Activated T-cell treated with anti-CD3 and anti-CD28 coated beads, Interleukin-2, amount 50 U/mL, for 4 hours (primary cell): ENCODE results near the gene WDFY3. TPM values are rescaled to one million over a fixed set of nuclear protein-coding genes. Genes with fewer than 3 reads are reported as not detected.

Experiments
- ATAC-seq, 2 donors: fragments of 200-7000 bp; cut with Tn5 transposase; one replicate each; pipeline ENCODE4 v1.10.0; 2021
- DNase-seq: peaks from one replicate; pipeline ENCODE4 v3.0.0-alpha.2; 2020
- H3K27me3 Mint-ChIP-seq: one replicate; pipeline ENCODE4 v1.8.0; 2021; ENCODE audit warnings: low read depth, mixed read lengths
- H3K36me3 Mint-ChIP-seq: one replicate; pipeline ENCODE4 v1.8.0; 2022; ENCODE audit warnings: mixed read lengths; ENCODE audit not compliant: insufficient read depth
- H3K4me1 Mint-ChIP-seq: one replicate; pipeline ENCODE4 v1.8.0; 2021; ENCODE audit warnings: low read depth, mixed read lengths
- H3K4me3 Mint-ChIP-seq: one replicate; pipeline ENCODE4 v1.8.0; 2021; ENCODE audit warnings: mild to moderate bottlenecking, moderate library complexity, mixed read lengths
- H3K9me3 Mint-ChIP-seq: one replicate; pipeline ENCODE4 v1.8.0; 2021; ENCODE audit warnings: mixed read lengths
- total RNA-seq, 3 donors: library from RNA; stranded (reverse); gene quantifications; one replicate each; pipeline ENCODE4 v1.2.1, GENCODE V29; 2021

WDFY3 gene
- total RNA-seq, 3 donors from 2014 or later = 0.30 to 0.74 (median 0.30) TPM

- H3K27me3 Mint-ChIP-seq = peaks cover 40% of the 10 kb centered on the region
- DNase-seq (no peak), ATAC-seq (no peak)
- H3K36me3 Mint-ChIP-seq = peaks cover 1% of the 10 kb centered on the region
- no peaks in the 10 kb centered on the region for H3K9me3 Mint-ChIP-seq
- peak overlapping the region; percentile 42 for H3K4me3 Mint-ChIP-seq
- H3K4me1 Mint-ChIP-seq = peaks cover 10% of the 10 kb centered on the region
Measured at GRCh38 chr4:84964995-84965552, 1.4 kb downstream of the WDFY3 start.

DNA sequence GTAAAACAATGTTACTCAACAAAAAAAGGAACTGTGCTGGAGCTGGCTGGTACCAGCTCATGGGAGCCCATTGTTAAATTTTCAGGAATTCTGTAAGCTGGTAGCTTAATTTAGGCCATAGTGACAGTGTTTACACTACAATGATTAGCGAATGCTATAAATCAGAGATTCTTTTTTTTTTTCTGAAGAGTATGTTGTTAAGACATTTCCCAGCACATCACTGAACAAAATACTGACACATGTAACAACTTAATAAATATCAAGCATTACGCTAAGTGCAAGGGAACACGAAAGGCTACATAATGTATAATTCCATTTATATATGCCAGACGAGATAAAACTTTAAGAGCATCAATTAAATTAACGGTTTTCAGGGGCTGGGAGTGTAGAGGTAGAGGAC lies 4.4 kb downstream of the WDFY3 start:
- peaks cover 1% of the 10 kb centered on the region for H3K36me3 Mint-ChIP-seq
- H3K4me3 Mint-ChIP-seq = no peak overlapping the region
- H3K27me3 Mint-ChIP-seq = peaks cover 29% of the 10 kb centered on the region
- no peaks in the 10 kb centered on the region for H3K9me3 Mint-ChIP-seq
- ATAC-seq = no peak
- no peak for DNase-seq
- H3K4me1 Mint-ChIP-seq = peaks cover 7% of the 10 kb centered on the region

DNA sequence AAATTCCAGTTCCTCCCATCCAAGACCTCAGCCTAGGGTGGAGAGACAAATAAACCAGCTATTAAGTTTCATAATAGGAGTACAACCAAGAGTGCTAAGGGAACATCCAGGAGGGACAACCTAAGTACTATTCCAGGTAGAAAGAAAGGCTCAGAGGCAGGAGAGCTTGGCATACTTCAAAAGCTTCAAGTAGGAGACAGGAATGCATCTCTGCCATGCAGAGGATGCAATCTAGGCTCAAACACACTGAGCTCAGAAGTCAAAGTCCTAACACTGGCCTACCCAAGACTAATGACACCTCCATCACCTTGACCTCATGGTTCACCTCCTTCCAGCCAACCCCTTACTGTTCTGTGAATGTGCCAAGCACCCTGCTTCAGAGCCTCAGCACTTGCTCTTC lies 8.1 kb downstream of the WDFY3 start:
- Mint-ChIP-seq H3K4me3 (no peak overlapping the region), H3K4me1 (no peaks in the 10 kb centered on the region), H3K9me3 (no peaks in the 10 kb centered on the region), H3K27me3 (peaks cover 9% of the 10 kb centered on the region), H3K36me3 (peaks cover 1% of the 10 kb centered on the region)
- ATAC-seq (no peak), DNase-seq (no peak)

DNA sequence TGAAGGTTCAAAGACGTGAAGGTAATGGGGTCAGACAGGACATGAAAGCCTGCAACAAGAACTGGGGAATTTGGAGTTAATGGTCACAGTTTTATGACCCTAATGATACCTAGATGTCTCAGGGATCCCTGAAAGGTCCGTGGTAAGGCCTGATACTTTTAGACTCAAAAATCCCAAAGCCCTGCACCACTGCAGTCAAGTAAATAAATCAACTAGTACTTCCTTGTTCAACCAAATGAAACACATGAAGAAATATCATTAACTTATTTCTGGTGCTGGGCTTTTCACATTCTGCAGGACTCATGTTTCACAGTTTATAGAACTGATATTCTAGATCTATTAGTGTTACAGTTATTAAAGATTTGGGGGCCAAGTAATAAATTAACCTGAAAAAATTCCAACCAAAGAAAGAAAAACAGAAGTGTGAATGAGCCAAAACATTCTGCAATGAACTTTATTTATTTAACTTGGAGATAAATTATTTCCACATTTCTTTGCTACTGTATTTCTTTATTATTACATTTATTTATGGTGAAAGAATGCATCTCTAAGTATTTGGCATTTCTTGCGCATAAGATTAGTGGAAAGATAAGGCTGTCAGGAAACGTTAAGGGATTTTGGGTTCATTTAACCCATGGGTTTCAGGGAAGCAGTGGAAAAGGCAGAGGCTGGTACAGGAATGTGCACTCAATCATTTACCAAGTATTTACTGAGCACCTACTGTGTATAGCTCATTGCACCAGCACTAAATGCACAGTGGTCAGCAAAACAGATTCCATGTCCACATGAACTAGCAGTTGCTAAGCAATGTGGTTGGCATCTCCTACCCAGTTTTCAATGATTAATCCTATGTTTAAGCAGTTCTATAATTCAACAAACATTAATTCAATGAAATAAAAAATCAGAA lies 8.7 kb downstream of the WDFY3 start:
- H3K36me3 Mint-ChIP-seq = peaks cover 1% of the 10 kb centered on the region
- no peaks in the 10 kb centered on the region for H3K4me1 Mint-ChIP-seq
- H3K9me3 Mint-ChIP-seq = no peaks in the 10 kb centered on the region
- ATAC-seq (no peak), DNase-seq (no peak)
- no peak overlapping the region for H3K4me3 Mint-ChIP-seq
- H3K27me3 Mint-ChIP-seq = peaks cover 6% of the 10 kb centered on the region

DNA sequence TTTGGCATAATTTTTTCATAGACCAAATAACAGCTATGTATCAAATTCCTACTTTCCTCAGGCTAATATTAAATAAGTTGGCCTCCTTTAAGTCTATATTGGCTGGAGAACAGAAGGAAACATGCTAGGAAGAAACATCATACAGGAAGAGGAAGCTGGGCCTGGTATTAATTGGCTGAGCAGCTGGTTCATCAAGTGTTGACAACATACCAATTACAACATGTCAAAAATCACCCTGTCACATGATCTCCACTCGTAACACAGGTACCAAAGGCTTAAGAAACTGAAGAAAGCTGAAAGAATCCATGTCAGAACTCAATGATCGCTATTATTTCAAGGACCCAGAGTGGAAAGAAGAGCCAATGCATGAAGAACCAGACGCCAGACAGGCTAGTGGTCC lies 10.5 kb downstream of the WDFY3 start:
- ATAC-seq (no peak), DNase-seq (no peak)
- H3K36me3 Mint-ChIP-seq = no peaks in the 10 kb centered on the region
- no peaks in the 10 kb centered on the region for H3K4me1 Mint-ChIP-seq
- H3K27me3 Mint-ChIP-seq = peaks cover 2% of the 10 kb centered on the region
- no peak overlapping the region for H3K4me3 Mint-ChIP-seq
- H3K9me3 Mint-ChIP-seq = no peaks in the 10 kb centered on the region

GRCh38 chr4:84954982-84955567 lies 11.4 kb downstream of the WDFY3 start:
- Mint-ChIP-seq H3K4me3 (no peak overlapping the region), H3K36me3 (no peaks in the 10 kb centered on the region), H3K27me3 (no peaks in the 10 kb centered on the region), H3K9me3 (no peaks in the 10 kb centered on the region), H3K4me1 (no peaks in the 10 kb centered on the region)
- ATAC-seq = no peak
- DNase-seq = no peak

DNA sequence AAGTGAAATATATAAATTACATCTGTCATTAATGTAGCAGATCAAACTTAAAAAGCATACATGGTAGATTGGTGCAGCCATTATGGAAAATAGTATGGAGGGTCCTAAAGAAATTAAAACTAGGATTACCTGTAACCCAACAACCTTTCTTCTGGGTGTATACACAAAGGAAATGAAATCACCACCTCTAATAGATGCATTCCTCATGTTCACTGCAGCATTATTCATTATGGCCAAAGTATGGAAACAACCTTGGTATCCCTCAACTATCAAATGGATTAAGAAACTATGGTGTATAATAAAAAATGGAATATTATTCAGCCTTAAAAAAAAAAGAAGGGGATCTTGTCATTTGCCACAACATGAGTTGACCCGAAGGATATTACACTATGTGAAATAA lies 13.7 kb downstream of the WDFY3 start:
- Mint-ChIP-seq H3K9me3 (no peaks in the 10 kb centered on the region), H3K27me3 (no peaks in the 10 kb centered on the region), H3K4me3 (no peak overlapping the region)

GRCh38 chr4:84952004-84952403 lies 14.5 kb downstream of the WDFY3 start:
- no peak overlapping the region for H3K4me3 Mint-ChIP-seq
- H3K4me1 Mint-ChIP-seq = no peaks in the 10 kb centered on the region
- DNase-seq (no peak), ATAC-seq (no peak)
- no peaks in the 10 kb centered on the region for H3K27me3 Mint-ChIP-seq
- H3K9me3 Mint-ChIP-seq = no peaks in the 10 kb centered on the region
- H3K36me3 Mint-ChIP-seq = no peaks in the 10 kb centered on the region

More for the DNA sequence above, 13.7 kb downstream of the WDFY3 start:
- no peak for ATAC-seq
- Mint-ChIP-seq H3K4me1 (no peaks in the 10 kb centered on the region), H3K36me3 (no peaks in the 10 kb centered on the region)
- no peak for DNase-seq

DNA sequence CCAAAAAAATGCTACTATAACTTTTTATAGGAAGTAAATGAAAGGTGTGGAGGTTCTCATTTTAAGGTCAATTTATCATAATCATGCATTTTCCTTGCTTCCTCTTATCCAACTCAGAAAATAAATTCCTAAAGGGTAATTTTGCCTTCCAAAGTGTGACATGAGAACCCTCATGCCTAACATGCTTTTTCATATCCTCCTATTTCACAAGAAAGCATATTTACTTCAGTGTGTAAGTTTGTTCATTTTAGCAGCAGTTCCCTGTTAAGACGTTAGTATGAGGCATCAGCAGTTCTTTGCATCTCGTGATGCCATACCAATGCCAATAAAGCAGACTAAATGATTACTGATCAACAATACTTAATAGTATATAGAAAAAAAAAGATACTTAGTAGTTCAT lies 18.4 kb downstream of the WDFY3 start:
- H3K4me3 Mint-ChIP-seq = no peak overlapping the region
- no peak for DNase-seq
- no peaks in the 10 kb centered on the region for H3K36me3 Mint-ChIP-seq
- peaks cover under 1% of the 10 kb centered on the region for H3K9me3 Mint-ChIP-seq
- ATAC-seq = no peak
- H3K4me1 Mint-ChIP-seq = no peaks in the 10 kb centered on the region
- no peaks in the 10 kb centered on the region for H3K27me3 Mint-ChIP-seq

DNA sequence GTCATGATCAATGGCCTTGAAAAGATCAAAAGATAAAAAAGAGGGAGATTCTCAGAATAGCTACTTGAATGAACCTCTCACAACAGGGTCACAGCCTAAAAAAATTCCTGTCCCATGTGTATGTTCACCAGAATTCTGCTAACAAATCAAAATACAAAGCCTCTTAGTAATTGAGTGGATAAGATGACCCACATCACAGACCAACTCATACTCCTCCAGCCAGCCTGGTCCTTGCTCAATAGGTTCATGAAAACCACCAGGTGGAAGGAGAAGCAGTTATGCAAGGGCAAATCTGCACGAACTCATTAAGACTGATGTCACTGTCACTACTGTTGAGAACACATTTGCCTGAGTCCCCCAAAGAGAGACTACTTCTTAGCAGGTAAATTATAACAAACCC lies 21.5 kb downstream of the WDFY3 start:
- no peak for ATAC-seq
- no peak for DNase-seq
- Mint-ChIP-seq H3K4me1 (no peaks in the 10 kb centered on the region), H3K36me3 (no peaks in the 10 kb centered on the region), H3K27me3 (no peaks in the 10 kb centered on the region), H3K4me3 (no peak overlapping the region), H3K9me3 (peaks cover 19% of the 10 kb centered on the region)

DNA sequence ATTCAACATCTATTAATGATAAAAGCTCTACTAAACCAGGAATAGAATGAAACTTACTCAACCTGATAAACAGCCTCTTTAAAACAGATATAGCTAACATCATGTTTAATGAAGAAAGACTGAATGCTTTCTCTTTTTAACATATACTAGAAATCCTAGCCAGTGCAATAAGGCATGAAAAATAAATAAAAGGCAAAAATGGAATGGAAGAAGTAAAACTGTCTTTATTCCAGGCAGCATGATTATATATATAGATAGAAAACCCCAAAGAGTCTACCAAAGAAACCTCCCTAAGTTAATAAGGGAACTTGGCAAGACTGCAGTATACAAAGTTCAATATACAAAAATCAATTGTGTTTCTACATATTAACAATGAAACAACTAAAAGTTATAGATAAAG lies 25.5 kb downstream of the WDFY3 start:
- Mint-ChIP-seq H3K4me1 (no peaks in the 10 kb centered on the region), H3K4me3 (no peak overlapping the region), H3K27me3 (peaks cover 3% of the 10 kb centered on the region), H3K9me3 (peaks cover 23% of the 10 kb centered on the region), H3K36me3 (no peaks in the 10 kb centered on the region)
- DNase-seq (no peak), ATAC-seq (no peak)

- no peak for ATAC-seq
- no peaks in the 10 kb centered on the region for H3K36me3 Mint-ChIP-seq
- peaks cover 23% of the 10 kb centered on the region for H3K9me3 Mint-ChIP-seq
- no peaks in the 10 kb centered on the region for H3K4me1 Mint-ChIP-seq
- DNase-seq = no peak
- no peak overlapping the region for H3K4me3 Mint-ChIP-seq
- peaks cover 3% of the 10 kb centered on the region for H3K27me3 Mint-ChIP-seq
Measured at GRCh38 chr4:84939113-84939512, 27.4 kb downstream of the WDFY3 start.

- Mint-ChIP-seq H3K4me3 (no peak overlapping the region), H3K36me3 (no peaks in the 10 kb centered on the region), H3K4me1 (no peaks in the 10 kb centered on the region), H3K9me3 (peaks cover 23% of the 10 kb centered on the region), H3K27me3 (peaks cover 3% of the 10 kb centered on the region)
- no peak for ATAC-seq
- no peak for DNase-seq
Measured at GRCh38 chr4:84938316-84938715, 28.2 kb downstream of the WDFY3 start.

DNA sequence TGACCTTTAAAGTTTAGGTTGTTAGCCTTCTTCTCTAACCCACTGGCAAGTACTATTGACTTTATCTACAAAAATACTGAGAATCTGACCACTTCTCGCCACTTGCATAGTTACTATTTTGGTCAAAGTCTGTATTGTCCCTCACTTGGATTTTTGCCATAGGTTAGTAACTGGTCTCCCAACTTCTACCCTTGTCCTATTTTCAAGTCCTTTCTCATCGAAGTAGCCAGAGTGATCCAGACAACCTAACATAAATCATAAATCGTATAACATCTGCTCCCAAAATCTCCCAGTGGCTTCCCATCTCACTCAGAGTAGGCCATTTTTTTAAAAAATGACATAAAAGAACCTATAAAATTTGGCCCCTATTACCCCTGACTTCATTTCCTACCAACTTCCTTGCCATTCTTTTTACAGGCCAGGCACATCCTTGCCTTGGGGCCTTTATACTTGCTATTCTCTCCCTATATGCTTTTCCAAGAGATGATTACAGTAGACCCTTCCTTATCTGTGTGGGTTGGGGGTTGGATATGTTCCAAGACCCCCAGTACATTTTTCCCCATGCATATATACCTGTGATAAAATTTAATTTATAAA lies 29.0 kb downstream of the WDFY3 start:
- no peak overlapping the region for H3K4me3 Mint-ChIP-seq
- ATAC-seq (no peak), DNase-seq (no peak)
- H3K27me3 Mint-ChIP-seq = peaks cover 3% of the 10 kb centered on the region
- peaks cover 19% of the 10 kb centered on the region for H3K9me3 Mint-ChIP-seq
- H3K4me1 Mint-ChIP-seq = no peaks in the 10 kb centered on the region
- H3K36me3 Mint-ChIP-seq = no peaks in the 10 kb centered on the region
